PC-9 (cell line): Measurements from ENCODE around the gene ARL5B.

Source experiments
- EZH2 ChIP-seq: fragments of 200-600 bp; sonication (generic); IDR thresholded peaks from 2 replicates; pipeline ENCODE4 v1.8.0; 2017; ENCODE audit warnings: antibody characterized with exemption, low read depth
- TF ChIP-seq, protein P1 (sequence below): fragments of 200-600 bp; sonication (generic); conservative IDR thresholded peaks from 2 replicates; pipeline ENCODE4 v1.6.1; 2017; ENCODE audit warnings: mixed run types, antibody characterized with exemption, mild to moderate bottlenecking, moderate library complexity

DNA sequence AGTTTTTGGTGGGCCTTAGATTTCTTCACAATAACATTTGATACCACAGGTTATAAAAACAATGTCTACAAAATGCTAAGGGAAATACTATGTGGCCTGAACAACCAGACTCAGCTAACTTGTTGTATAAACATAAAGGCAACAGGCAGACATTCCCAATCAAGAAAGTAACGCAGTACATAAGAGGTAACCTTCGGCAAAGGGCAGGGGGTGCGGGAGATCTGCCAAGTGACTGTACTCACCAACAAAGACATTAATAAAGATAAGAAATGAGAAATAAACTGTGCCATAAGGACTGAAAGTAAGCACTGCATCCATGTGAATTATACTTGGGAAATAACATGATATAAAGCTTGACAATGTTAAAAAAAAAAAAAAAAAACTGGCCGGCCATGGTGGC is 23.2 kb upstream of the ARL5B start:
- TF ChIP-seq, protein P1, sequence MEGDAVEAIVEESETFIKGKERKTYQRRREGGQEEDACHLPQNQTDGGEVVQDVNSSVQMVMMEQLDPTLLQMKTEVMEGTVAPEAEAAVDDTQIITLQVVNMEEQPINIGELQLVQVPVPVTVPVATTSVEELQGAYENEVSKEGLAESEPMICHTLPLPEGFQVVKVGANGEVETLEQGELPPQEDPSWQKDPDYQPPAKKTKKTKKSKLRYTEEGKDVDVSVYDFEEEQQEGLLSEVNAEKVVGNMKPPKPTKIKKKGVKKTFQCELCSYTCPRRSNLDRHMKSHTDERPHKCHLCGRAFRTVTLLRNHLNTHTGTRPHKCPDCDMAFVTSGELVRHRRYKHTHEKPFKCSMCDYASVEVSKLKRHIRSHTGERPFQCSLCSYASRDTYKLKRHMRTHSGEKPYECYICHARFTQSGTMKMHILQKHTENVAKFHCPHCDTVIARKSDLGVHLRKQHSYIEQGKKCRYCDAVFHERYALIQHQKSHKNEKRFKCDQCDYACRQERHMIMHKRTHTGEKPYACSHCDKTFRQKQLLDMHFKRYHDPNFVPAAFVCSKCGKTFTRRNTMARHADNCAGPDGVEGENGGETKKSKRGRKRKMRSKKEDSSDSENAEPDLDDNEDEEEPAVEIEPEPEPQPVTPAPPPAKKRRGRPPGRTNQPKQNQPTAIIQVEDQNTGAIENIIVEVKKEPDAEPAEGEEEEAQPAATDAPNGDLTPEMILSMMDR = no peak
- no peak for TF ChIP-seq EZH2
